SK-N-SH (cell line): Measurements from ENCODE around the gene IL1R2. TPM values are rescaled to one million over a fixed set of nuclear protein-coding genes. Genes with fewer than 3 reads are reported as not detected.

Experiments used
- CTCF ChIA-PET: fragments of 300-600, 350-600 bp; formaldehyde crosslinking; extraction: SDS; loops from one replicate; lab custom pipeline; 2021; lab: Yijun Ruan, JAX
- POLR2A ChIA-PET: fragments of 350-600 bp; sonication (Branson Sonifier 250); formaldehyde crosslinking; extraction: SDS; loops from one replicate; lab custom pipeline; 2020; ENCODE audit warnings: antibody characterized with exemption, inconsistent platforms; lab: Yijun Ruan, JAX
- DNase-seq: peaks from one replicate; pipeline ENCODE4 v3.0.0; 2012
- H2AFZ ChIP-seq: fragments of 200-600 bp; sonication (generic); 2 replicates; pipeline ENCODE4 v1.8.1; 2016; ENCODE audit warnings: antibody characterized with exemption, mild to moderate bottlenecking, low read depth
- H3F3A ChIP-seq: fragments of 200-600 bp; sonication (generic); replicated peaks from 2 replicates; pipeline ENCODE3; 2016; ENCODE audit warnings: antibody characterized with exemption, mild to moderate bottlenecking; ENCODE audit not compliant: insufficient read depth
- H3K27ac ChIP-seq, 2 experiments: fragments of 200-500 bp in 1 of 2; fragments of 200-600 bp in 1 of 2; sonication (Bioruptor generic) in 1 of 2; sonication (generic), shearing (Covaris generic) in 1 of 2; 2 replicates each; pipeline versions ENCODE4 v1.5.1 to v1.6.1; 2014 to 2016; ENCODE audit warnings: low read depth in 2 of 2, inconsistent platforms in 1 of 2, low read length in 1 of 2, mild to moderate bottlenecking in 1 of 2, mixed read lengths in 1 of 2
- H3K27me3 ChIP-seq: fragments of 200-600 bp; sonication (generic), shearing (Covaris generic); 2 replicates; pipeline ENCODE4 v1.6.1; 2016; ENCODE audit warnings: mixed run types; ENCODE audit not compliant: insufficient read depth
- H3K36me3 ChIP-seq, 2 experiments: fragments of 200-500 bp in 1 of 2; fragments of 200-600 bp in 1 of 2; sonication (Bioruptor generic) in 1 of 2; sonication (generic) in 1 of 2; replicated peaks in 1 of 2; 2 replicates each; pipeline versions ENCODE3 to v1.5.1; 2014 to 2016; ENCODE audit warnings: low read length in 1 of 2, mild to moderate bottlenecking in 1 of 2; ENCODE audit not compliant: insufficient read depth in 2 of 2, control insufficient read depth in 1 of 2
- H3K4me1 ChIP-seq, 2 experiments: fragments of 200-500 bp in 1 of 2; fragments of 200-600 bp in 1 of 2; sonication (Bioruptor generic) in 1 of 2; sonication (generic), shearing (Covaris generic) in 1 of 2; 2 replicates each; pipeline versions ENCODE4 v1.5.1 to v1.6.1; 2014 to 2016; ENCODE audit warnings: low read depth in 1 of 2, low read length in 1 of 2, mixed run types in 1 of 2; ENCODE audit not compliant: insufficient read depth in 2 of 2, control insufficient read depth in 1 of 2
- H3K4me2 ChIP-seq: fragments of 200-600 bp; sonication (generic), shearing (Covaris generic); 2 replicates; pipeline ENCODE4 v1.6.1; 2017; ENCODE audit warnings: mixed run types
- H3K4me3 ChIP-seq, 2 experiments: fragments of 200-500 bp in 1 of 2; fragments of 200-600 bp in 1 of 2; sonication (Bioruptor generic) in 1 of 2; sonication (generic), shearing (Covaris generic) in 1 of 2; 2 replicates each; pipeline versions ENCODE4 v1.5.1 to v1.8.1; 2014 to 2016; ENCODE audit warnings: low read depth in 2 of 2, inconsistent platforms in 1 of 2, low read length in 1 of 2, mild to moderate bottlenecking in 1 of 2, mixed read lengths in 1 of 2, moderate library complexity in 1 of 2
- H3K79me2 ChIP-seq: fragments of 200-600 bp; sonication (generic); 2 replicates; pipeline ENCODE4 v1.8.1; 2017; ENCODE audit warnings: mild to moderate bottlenecking; ENCODE audit not compliant: insufficient read depth
- H3K9ac ChIP-seq: fragments of 200-600 bp; sonication (generic); 2 replicates; pipeline ENCODE4 v1.6.1; 2017; ENCODE audit warnings: mixed run types
- H3K9me2 ChIP-seq: fragments of 200-600 bp; sonication (generic); 2 replicates; pipeline ENCODE4 v1.6.1; 2017; ENCODE audit warnings: mixed run types
- H3K9me3 ChIP-seq: fragments of 200-600 bp; sonication (generic); 2 replicates; pipeline ENCODE4 v1.6.1; 2017; ENCODE audit warnings: mixed run types, mild to moderate bottlenecking, moderate library complexity
- H4K20me1 ChIP-seq: fragments of 200-600 bp; sonication (generic); 2 replicates; pipeline ENCODE4 v1.6.1; 2017; ENCODE audit warnings: mild to moderate bottlenecking, mixed run types; ENCODE audit not compliant: insufficient read depth
- CTCF ChIP-seq: fragments of 200-600 bp; sonication (generic); IDR thresholded peaks from 2 replicates; pipeline ENCODE4 v1.6.1; 2017; ENCODE audit warnings: antibody characterized with exemption, mild to moderate bottlenecking, moderate library complexity
- FOSL2 ChIP-seq: IDR thresholded peaks from 2 replicates; pipeline ENCODE4 v1.4.0; 2012; ENCODE audit warnings: low read depth, mild to moderate bottlenecking, moderate library complexity, borderline replicate concordance
- FOXJ3 ChIP-seq: sonication (generic); formaldehyde crosslinking; IDR thresholded peaks from 2 replicates; pipeline ENCODE4 v1.5.1; 2020; ENCODE audit warnings: mild to moderate bottlenecking, missing genetic modification reagents
- FOXM1 ChIP-seq: IDR thresholded peaks from 2 replicates; pipeline ENCODE4 v1.4.0; 2012; ENCODE audit warnings: low read depth, mild to moderate bottlenecking
- GABPA ChIP-seq: IDR thresholded peaks from 2 replicates; pipeline ENCODE4 v1.4.0; 2012; ENCODE audit warnings: low read depth, mild to moderate bottlenecking
- GATA2 ChIP-seq: sonication (generic); formaldehyde crosslinking; IDR thresholded peaks from 2 replicates; pipeline ENCODE4 v1.5.0; 2020; ENCODE audit warnings: mild to moderate bottlenecking, missing genetic modification reagents
- JUND ChIP-seq: IDR thresholded peaks from 2 replicates; pipeline ENCODE4 v1.4.0; 2012
- MEF2A ChIP-seq: IDR thresholded peaks from 2 replicates; pipeline ENCODE4 v1.4.0; 2012; ENCODE audit warnings: low read depth, borderline replicate concordance
- MXI1 ChIP-seq: IDR thresholded peaks from 2 replicates; pipeline ENCODE4 v1.6.1; 2012; ENCODE audit warnings: mild to moderate bottlenecking, low read depth, low read length, improper control_type of control experiment
- NFIC ChIP-seq: IDR thresholded peaks from 2 replicates; pipeline ENCODE4 v1.4.0; 2012; ENCODE audit warnings: borderline replicate concordance
- NRF1 ChIP-seq: IDR thresholded peaks from 2 replicates; pipeline ENCODE4 v1.6.1; 2012; ENCODE audit warnings: low read depth, mild to moderate bottlenecking, low read length
- RAD21 ChIP-seq: IDR thresholded peaks from 2 replicates; pipeline ENCODE4 v1.6.1; 2012; ENCODE audit warnings: mild to moderate bottlenecking, low read length
- RCOR1 ChIP-seq: fragments of 150-350 bp; IDR thresholded peaks from 2 replicates; pipeline ENCODE4 v1.6.1; 2017; ENCODE audit warnings: antibody characterized with exemption, low read length
- REST ChIP-seq: IDR thresholded peaks from 2 replicates; pipeline ENCODE4 v1.6.1; 2012; ENCODE audit warnings: mild to moderate bottlenecking, low read depth, low read length, moderate library complexity
- RXRA ChIP-seq: IDR thresholded peaks from 2 replicates; pipeline ENCODE4 v1.4.0; 2012; ENCODE audit warnings: low read depth, mild to moderate bottlenecking, borderline replicate concordance
- SMC3 ChIP-seq: IDR thresholded peaks from 2 replicates; pipeline ENCODE4 v1.6.1; 2012; ENCODE audit warnings: low read depth, low read length, improper control_type of control experiment
- TEAD4 ChIP-seq: IDR thresholded peaks from 2 replicates; pipeline ENCODE4 v1.4.0; 2012; ENCODE audit warnings: mild to moderate bottlenecking, borderline replicate concordance; ENCODE audit not compliant: insufficient read depth
- USF1 ChIP-seq: IDR thresholded peaks from 2 replicates; pipeline ENCODE4 v1.4.0; 2012; ENCODE audit warnings: low read depth, borderline replicate concordance
- USF2 ChIP-seq: fragments of 150-350 bp; IDR thresholded peaks from 2 replicates; pipeline ENCODE4 v1.6.1; 2017; ENCODE audit warnings: antibody characterized with exemption, low read length, low read depth, borderline replicate concordance
- YY1 ChIP-seq: IDR thresholded peaks from 2 replicates; pipeline ENCODE4 v1.4.0; 2012; ENCODE audit warnings: low read depth, mild to moderate bottlenecking
- WGBS: methylation state at CpG from one replicate; pipeline ENCODE4 v1.1.6; 2017; ENCODE audit warnings: low lambda C conversion rate; 5-methylcytosine and 5-hydroxymethylcytosine counted together
- polyA plus RNA-seq, 3 experiments: library from polyadenylated mRNA; depleted of rRNA; stranded (reverse); fragments of >200 nt; gene quantifications; 2 replicates each; pipeline ENCODE4 v1.2.3, GENCODE V29; 2012

IL1R2 gene
- polyA plus RNA-seq, 1 of the 3 experiments (the other 2 are of a cell fraction): 0.16 TPM

GRCh38 chr2:102020596-102021170 is 28.9 kb downstream of the IL1R2 start:
- peak; percentile 81 for DNase-seq
- ChIA-PET POLR2A (interaction anchor here (1.3 kb wide), 1 partner anchor 220 kb away, joined by 3 read pairs; no protein-coding TSS in a partner anchor), CTCF (interaction anchor here (0.6 to 3.9 kb wide), 74 partner anchors 8 to 818 kb away, joined by 3 to 159 read pairs (median 4); partner anchors contain the start of genes IL18R1 and IL1R1)
- no peak overlapping the region for H2AFZ ChIP-seq
- H3K27ac ChIP-seq: no peak overlapping the region
- no peaks in the 10 kb centered on the region for H3F3A ChIP-seq
- no peaks in the 10 kb centered on the region for H3K9me2 ChIP-seq
- H3K4me2 ChIP-seq: no peak overlapping the region
- H3K9ac ChIP-seq: no peak overlapping the region
- 17% methylated on average over 12 of the region's 18 CpGs for WGBS
- H3K36me3 ChIP-seq: no peaks in the 10 kb centered on the region
- no peaks in the 10 kb centered on the region for H3K4me1 ChIP-seq
- no peaks in the 10 kb centered on the region for H3K9me3 ChIP-seq
- no peaks in the 10 kb centered on the region for H3K79me2 ChIP-seq
- H3K4me3 ChIP-seq: no peak overlapping the region
- no peaks in the 10 kb centered on the region for H4K20me1 ChIP-seq
- TF ChIP-seq FOSL2 (no peak), NRF1 (no peak), SMC3 (peak; percentile 98), FOXM1 (no peak), CTCF (peak; percentile 96), MXI1 (no peak), RAD21 (peak; percentile 93), GATA2 (CRISPR knock-in tag) (no peak)
- H3K27me3 ChIP-seq: no peaks in the 10 kb centered on the region

GRCh38 chr2:102021779-102022178 is 30.0 kb downstream of the IL1R2 start:
- no peak overlapping the region for H2AFZ ChIP-seq
- no peak for DNase-seq
- TF ChIP-seq RXRA (no peak), MEF2A (no peak), USF1 (no peak), TEAD4 (no peak), YY1 (no peak), USF2 (no peak), GABPA (no peak), FOXJ3 (CRISPR knock-in tag) (no peak), REST (no peak), NFIC (no peak), GATA2 (CRISPR knock-in tag) (no peak), RCOR1 (no peak), FOSL2 (no peak), JUND (no peak)
- TF ChIP-seq, all 33 proteins: peak for 0
- ChIA-PET CTCF (interaction anchor here (0.9 to 3.9 kb wide), 3 partner anchors 10 to 222 kb away, joined by 4 to 159 read pairs (median 34); no protein-coding TSS in a partner anchor), POLR2A (no interaction called here)
- Histone ChIP-seq H3K4me1 (0 out of 4 replicates have a peak, but pooled peaks cover 0 to under 1% of the 10 kb centered on the region in 2 experiments), H4K20me1 (no peaks in the 10 kb centered on the region), H3K79me2 (no peaks in the 10 kb centered on the region), H3F3A (no peaks in the 10 kb centered on the region), H3K9me3 (no peaks in the 10 kb centered on the region), H3K27ac (no peak overlapping the region), H3K4me3 (no peak overlapping the region), H3K9ac (no peak overlapping the region), H3K4me2 (no peak overlapping the region), H3K36me3 (no peaks in the 10 kb centered on the region), H3K9me2 (no peaks in the 10 kb centered on the region), H3K27me3 (no peaks in the 10 kb centered on the region)
- WGBS: 56% methylated on average over 6 of the region's 6 CpGs
